Activated CD4-positive, alpha-beta T cell treated with anti-CD3 and anti-CD28 coated beads for 48 hours (primary cell): ENCODE results near the gene CLIP4.
A peak's percentile ranks its signal among the peaks of the same experiment; 100 is the strongest.
"Not testable (repeated sequence)": the region's sequence is repeated elsewhere in the genome, so short reads cannot be mapped to it uniquely, and the experiment has no call there.

Experiments used
- DNase-seq: peaks from one replicate; pipeline ENCODE4 v3.0.0-alpha.2; 2020

Gene CLIP4

GRCh38 chr2:29100564-29100963, 14.7 kb upstream of the CLIP4 start:
- DNase-seq: no peak

- DNase-seq: no peak
These were observed 10.5 kb upstream of the CLIP4 start for GRCh38 chr2:29104688-29105087.

DNA sequence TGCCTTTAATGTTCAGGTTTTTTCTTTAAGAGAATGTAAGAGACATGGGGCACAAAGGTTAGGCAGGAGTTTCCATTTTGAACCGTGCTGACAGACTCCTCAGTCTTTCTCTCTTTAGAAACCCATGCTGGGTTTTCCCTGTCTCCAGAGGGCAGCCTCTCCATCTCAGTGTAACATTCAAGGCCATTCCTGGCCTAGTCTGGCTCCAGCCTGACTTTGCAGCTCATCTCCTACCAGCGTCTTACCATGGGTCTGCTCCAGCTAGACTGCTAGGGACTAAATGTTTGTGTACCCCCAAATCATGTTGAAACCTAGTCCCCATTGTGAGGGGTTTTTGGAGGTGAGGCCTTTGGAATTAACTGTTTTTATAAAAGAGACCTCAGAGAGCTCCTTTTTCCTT, 9.8 kb upstream of the CLIP4 start:
- no peak for DNase-seq

GRCh38 chr2:29106256-29106655, 9.0 kb upstream of the CLIP4 start:
- no peak for DNase-seq

DNA sequence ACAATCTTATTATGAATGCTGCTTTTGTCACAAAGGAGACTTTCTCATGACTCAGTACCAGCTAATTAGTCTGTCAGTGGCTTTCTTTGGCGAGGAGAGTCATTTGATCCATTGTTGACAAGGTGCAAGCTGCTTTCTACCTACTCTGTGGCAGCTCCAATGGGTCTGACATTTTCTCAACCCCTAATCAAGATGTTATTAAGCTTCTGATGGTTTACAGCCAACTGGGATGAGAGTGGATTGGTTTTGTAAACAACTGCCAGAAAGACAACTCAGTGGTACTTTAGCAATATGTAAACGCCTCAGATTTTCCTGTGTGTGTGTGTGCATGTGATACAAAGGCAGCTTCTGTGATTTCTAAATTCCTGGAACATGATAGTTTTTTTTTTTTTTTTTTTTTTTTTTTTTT, 8.2 kb upstream of the CLIP4 start:
- no peak for DNase-seq

- not testable (repeated sequence) for DNase-seq
These were observed 7.7 kb upstream of the CLIP4 start for GRCh38 chr2:29107547-29107946.

GRCh38 chr2:29108225-29108624, 7.0 kb upstream of the CLIP4 start:
- no peak for DNase-seq

DNA sequence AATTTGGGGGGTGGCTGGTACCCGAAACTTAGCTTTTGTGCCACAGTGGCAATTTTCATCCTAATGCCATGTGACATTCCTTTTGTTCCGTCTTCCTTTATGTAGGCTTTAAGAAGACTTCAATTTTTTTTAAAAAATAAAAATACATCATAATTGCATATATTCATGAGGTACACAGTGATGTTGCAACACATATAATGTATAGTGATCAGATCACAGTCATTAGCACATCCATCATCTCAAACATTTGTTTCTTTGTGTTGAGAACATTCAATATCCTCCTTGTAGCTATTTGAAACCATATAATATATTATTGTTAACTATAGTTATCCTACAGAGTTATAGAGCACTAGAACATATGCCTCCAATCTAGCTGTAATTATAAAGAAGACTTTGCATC, 6.0 kb upstream of the CLIP4 start:
- DNase-seq: no peak

GRCh38 chr2:29110916-29111535, 4.2 kb upstream of the CLIP4 start:
- DNase-seq: no peak

DNA sequence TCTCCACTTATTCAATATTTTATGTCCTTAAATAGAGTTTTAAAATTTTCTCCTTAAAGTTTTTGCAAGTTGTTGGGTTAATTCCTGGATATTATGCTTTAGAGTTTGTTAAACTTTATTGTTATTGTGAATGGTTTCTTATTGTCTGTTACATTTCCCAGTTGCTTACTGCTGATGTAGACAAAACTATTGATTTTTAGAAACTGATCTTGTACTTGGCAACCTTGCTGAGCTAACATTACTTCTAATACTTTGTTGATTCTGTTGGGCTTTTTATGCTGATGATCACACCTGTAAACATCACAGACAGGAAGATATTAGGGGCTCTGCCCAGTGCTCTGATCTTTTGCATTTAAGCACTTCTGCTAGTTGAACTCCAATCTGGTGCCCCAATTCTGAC, 2.8 kb upstream of the CLIP4 start:
- no peak for DNase-seq

GRCh38 chr2:29113027-29113686, 2.1 kb upstream of the CLIP4 start:
- DNase-seq: no peak

DNA sequence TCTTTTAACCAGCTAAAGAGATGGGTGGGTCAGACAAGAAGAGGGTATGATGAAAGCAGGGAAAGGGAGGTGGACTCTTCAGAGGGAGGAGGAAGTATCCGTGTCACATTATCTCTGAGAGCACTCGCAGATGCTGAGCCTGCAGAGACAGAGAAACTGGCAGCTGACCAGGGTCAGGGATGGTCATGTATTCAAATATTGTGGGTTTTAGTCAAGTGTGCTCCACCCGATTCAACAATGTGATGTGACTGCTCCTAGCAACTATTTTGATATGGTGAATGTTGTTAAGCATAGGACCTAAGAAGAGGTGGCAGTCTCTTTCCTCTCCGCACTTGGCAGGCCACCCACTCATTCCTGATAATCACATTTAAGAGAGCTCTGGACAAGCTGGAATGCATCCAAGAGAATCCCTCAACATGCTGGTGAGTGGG, 1.3 kb upstream of the CLIP4 start:
- DNase-seq: no peak

- peak; percentile 9 for DNase-seq
These were observed 649 bp upstream of the CLIP4 start for GRCh38 chr2:29114586-29114945.

- DNase-seq: peak; percentile 78
These were observed 874 bp downstream of the CLIP4 start for GRCh38 chr2:29115797-29116781.

DNA sequence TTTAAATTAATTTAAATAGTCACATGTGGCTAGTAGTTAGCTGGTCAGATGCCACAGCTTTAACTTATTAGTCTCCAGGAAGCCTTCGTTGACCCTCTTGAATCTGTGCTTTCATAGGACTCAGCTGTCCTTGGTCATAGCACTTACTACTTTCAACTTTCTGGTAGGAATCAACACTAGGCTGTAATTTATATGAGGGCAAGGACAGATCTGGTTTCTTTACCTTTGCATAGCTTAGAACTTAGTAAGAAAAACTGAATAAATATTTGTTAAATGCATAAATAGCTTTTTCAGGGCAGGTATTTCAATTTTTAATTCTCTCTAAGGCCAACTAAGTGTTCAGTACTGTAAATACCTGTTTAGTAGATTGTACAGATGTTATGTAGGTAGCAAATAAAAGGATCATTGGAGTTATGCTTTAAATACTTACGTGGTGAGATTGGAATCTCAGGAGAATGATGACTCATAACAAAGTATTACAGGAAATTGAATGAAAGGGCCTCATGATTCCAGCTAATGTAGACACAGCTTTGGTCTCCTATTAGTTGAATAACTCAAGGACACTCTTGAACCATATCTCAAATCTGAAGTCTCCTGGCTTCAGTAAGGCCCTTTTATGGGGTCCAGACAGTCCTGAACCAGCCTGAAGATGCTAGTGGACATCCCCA, 2.6 kb downstream of the CLIP4 start:
- DNase-seq: no peak

GRCh38 chr2:29119211-29119610, 4.0 kb downstream of the CLIP4 start:
- DNase-seq: no peak

GRCh38 chr2:29120846-29121245, 5.6 kb downstream of the CLIP4 start:
- no peak for DNase-seq

DNA sequence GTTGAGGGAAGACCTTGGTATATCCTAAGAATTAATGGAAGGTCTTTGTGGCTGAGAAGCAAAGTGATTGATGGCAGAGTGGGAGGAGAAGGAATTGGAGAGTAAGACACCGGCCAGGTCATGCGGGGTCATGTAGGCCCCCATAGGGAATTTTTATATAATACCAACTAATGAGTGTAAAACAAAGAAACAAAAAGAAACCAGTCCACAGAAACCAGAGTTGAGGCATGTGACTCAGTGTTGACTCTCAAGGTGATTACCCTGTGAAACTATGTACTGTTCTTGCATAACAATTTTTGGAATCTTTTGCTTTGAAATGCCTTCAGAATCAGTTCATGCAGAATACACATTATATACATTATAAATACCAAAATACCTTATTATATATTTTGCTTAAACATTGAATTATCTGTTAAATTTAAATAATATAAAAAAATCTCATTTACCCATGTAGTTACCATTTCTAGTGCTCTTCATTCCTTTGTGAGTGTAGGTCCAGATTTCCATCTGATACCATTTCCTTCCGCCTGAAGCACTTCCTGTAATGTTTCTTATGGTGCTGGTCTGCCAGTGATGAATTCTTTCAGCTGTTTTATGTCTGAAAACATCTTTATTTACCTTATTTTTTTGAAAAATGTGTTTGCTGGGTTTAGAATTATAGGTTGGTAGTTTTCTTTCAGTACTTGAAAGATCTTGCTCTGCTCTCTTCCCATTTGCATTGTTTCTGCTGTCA, 8.6 kb downstream of the CLIP4 start:
- DNase-seq: peak; percentile 12

DNA sequence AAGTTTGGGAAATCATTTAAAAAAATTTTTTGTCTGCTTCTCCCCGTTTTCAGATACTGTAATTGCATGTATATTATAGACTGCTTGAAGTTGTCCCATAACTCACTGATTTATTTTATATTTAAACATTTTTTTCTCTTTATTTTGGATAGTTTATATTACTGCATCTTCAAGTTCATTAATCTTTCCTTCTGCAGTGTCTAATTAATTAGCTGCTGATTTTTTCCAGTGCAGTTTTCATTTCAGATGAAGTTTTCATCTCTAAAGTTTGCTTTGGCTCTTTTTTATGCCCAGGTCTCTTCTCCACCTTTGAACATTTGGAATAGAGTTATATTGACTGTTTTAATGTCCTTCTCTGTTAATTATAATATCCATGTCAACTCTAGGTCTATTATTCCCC, 9.3 kb downstream of the CLIP4 start:
- DNase-seq: no peak

- no peak for DNase-seq
These were observed 14.5 kb downstream of the CLIP4 start for GRCh38 chr2:29129586-29130281.

- DNase-seq: peak; percentile 47
These were observed 15.1 kb downstream of the CLIP4 start for GRCh38 chr2:29130295-29130694.

DNA sequence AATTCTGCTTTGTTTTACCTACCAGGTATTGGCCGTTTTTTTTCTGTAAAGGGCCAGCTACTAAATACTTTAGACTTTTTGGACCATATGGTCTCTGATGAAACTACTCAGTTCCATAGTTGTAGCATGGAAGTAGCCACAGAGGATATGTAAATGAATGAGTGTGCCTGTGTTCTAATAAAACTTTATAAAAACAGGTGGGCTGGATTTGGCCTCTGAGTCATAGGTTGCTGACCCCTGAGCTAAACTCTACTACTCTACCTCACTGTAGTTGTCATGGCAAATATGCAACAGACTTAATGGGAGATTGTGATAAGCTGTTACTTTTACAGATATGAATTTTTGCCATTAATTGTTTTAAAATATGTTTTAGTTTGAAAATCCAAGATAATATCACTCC, 19.7 kb downstream of the CLIP4 start:
- DNase-seq: no peak
